HepG2 (cell line): ENCODE data around the gene GABRR3. TPM values are rescaled to one million over a fixed set of nuclear protein-coding genes. Genes with fewer than 3 reads are reported as not detected.

ENCODE experiments used
- ADNP ChIP-seq: sonication (generic); formaldehyde crosslinking; IDR thresholded peaks from 2 replicates; pipeline ENCODE4 v1.4.0; 2020; ENCODE audit warnings: missing genetic modification reagents
- AGO2 ChIP-seq: fragments of 200-400 bp; formaldehyde crosslinking; optimal IDR thresholded peaks from 2 replicates; pipeline ENCODE3; 2017; ENCODE audit warnings: mild to moderate bottlenecking, low read depth, low read length, moderate library complexity
- AHR ChIP-seq: IDR thresholded peaks from 2 replicates; pipeline ENCODE4 v1.6.1; 2018; ENCODE audit warnings: missing genetic modification reagents, missing compliant biosample characterization
- HNF4A ChIP-seq: sonication (generic); formaldehyde crosslinking; IDR thresholded peaks from 2 replicates; pipeline ENCODE4 v1.4.0; 2020; ENCODE audit warnings: missing genetic modification reagents
- KLF11 ChIP-seq: IDR thresholded peaks from 2 replicates; pipeline ENCODE4 v1.6.1; 2016; ENCODE audit warnings: missing compliant biosample characterization
- MED8 ChIP-seq: sonication (generic); formaldehyde crosslinking; IDR thresholded peaks from 2 replicates; pipeline ENCODE4 v1.8.1; 2023; ENCODE audit warnings: mild to moderate bottlenecking, missing genetic modification reagents; ENCODE audit not compliant: insufficient replicate concordance
- MTA3 ChIP-seq: sonication (generic); formaldehyde crosslinking; IDR thresholded peaks from 2 replicates; pipeline ENCODE4 v1.4.0; 2020; ENCODE audit warnings: missing genetic modification reagents
- POLR2AphosphoS2 ChIP-seq: IDR thresholded peaks from 2 replicates; pipeline ENCODE4 v1.6.1; 2011; ENCODE audit warnings: low read depth, low read length, improper control_type of control experiment
- XRCC5 ChIP-seq: fragments of 200-400 bp; formaldehyde crosslinking; optimal IDR thresholded peaks from 2 replicates; pipeline ENCODE3; 2017; ENCODE audit warnings: mild to moderate bottlenecking, low read length
- ZFP82 ChIP-seq: sonication (generic); formaldehyde crosslinking; IDR thresholded peaks from 2 replicates; pipeline ENCODE4 v1.5.1; 2020; ENCODE audit warnings: mild to moderate bottlenecking, missing genetic modification reagents, borderline replicate concordance
- ZKSCAN8 ChIP-seq: IDR thresholded peaks from 2 replicates; pipeline ENCODE4 v1.6.1; 2016; ENCODE audit warnings: borderline replicate concordance, missing genetic modification reagents, missing compliant biosample characterization
- ZMYM3 ChIP-seq: sonication (generic); formaldehyde crosslinking; IDR thresholded peaks from 2 replicates; pipeline ENCODE4 v1.5.1; 2020; ENCODE audit warnings: mild to moderate bottlenecking, missing genetic modification reagents
- ZNF224 ChIP-seq: sonication (generic); formaldehyde crosslinking; IDR thresholded peaks from 2 replicates; pipeline ENCODE4 v1.5.0; 2020; ENCODE audit warnings: mild to moderate bottlenecking, missing genetic modification reagents
- ZNF3 ChIP-seq: IDR thresholded peaks from 2 replicates; pipeline ENCODE4 v1.7.0; 2017; ENCODE audit warnings: inconsistent platforms
- ZNF33B ChIP-seq: sonication (generic); formaldehyde crosslinking; IDR thresholded peaks from 2 replicates; pipeline ENCODE4 v1.5.1; 2020; ENCODE audit warnings: mild to moderate bottlenecking, missing genetic modification reagents
- polyA plus RNA-seq, 8 experiments: library from polyadenylated mRNA; depleted of rRNA in 3 of 8; stranded (reverse) in 7 of 8; unstranded in 1 of 8; fragments of >200 nt; fragmentation: Illumina TruSeq in 4 of 8; extraction: Trizol in 4 of 8; gene quantifications; 2 replicates each; pipeline versions ENCODE4 v1.2.1 to v1.2.3, GENCODE V29; 2011 to 2016; ENCODE audit warnings: low read depth in 4 of 8, missing spikeins in 1 of 8, mixed read lengths in 1 of 8; ENCODE audit not compliant: insufficient read depth in 1 of 8
- total RNA-seq, 5 experiments: library from RNA; depleted of rRNA; stranded (reverse); fragments of >200 nt; fragmentation: Illumina TruSeq; extraction: Trizol; gene quantifications; 2 replicates each; pipeline ENCODE4 v1.2.3, GENCODE V29; 2016; ENCODE audit warnings: low read depth in 1 of 5
- TF ChIP-seq, protein P1 (sequence below): sonication (generic); formaldehyde crosslinking; IDR thresholded peaks from 2 replicates; pipeline ENCODE4; 2020; ENCODE audit warnings: missing genetic modification reagents, mild to moderate bottlenecking, borderline replicate concordance
- TF ChIP-seq, protein P2 (sequence below): sonication (generic); formaldehyde crosslinking; IDR thresholded peaks from 2 replicates; pipeline ENCODE4 v1.5.0; 2020; ENCODE audit warnings: missing genetic modification reagents
- TF ChIP-seq, protein P3 (sequence below): sonication (generic); formaldehyde crosslinking; IDR thresholded peaks from 2 replicates; pipeline ENCODE4 v1.8.0; 2022; ENCODE audit warnings: mild to moderate bottlenecking, missing genetic modification reagents, moderate library complexity
- TF ChIP-seq, protein P4 (sequence below): sonication (generic); formaldehyde crosslinking; IDR thresholded peaks from 2 replicates; pipeline ENCODE4 v1.4.0; 2020; ENCODE audit warnings: mild to moderate bottlenecking, missing genetic modification reagents
- TF ChIP-seq, protein P5 (sequence below): sonication (generic); formaldehyde crosslinking; IDR thresholded peaks from 2 replicates; pipeline ENCODE4 v1.4.0; 2020; ENCODE audit warnings: mild to moderate bottlenecking, missing genetic modification reagents
- TF ChIP-seq, protein P6 (sequence below): sonication (generic); formaldehyde crosslinking; IDR thresholded peaks from 2 replicates; pipeline ENCODE4 v1.4.0; 2020; ENCODE audit warnings: missing genetic modification reagents, mild to moderate bottlenecking, borderline replicate concordance

GABRR3 gene
- total and polyA plus RNA-seq, 2 of the 13 experiments (the other 11 are each of a cell fraction or from before 2014, with no cell fraction given), result 0.42 to 0.83 TPM

DNA sequence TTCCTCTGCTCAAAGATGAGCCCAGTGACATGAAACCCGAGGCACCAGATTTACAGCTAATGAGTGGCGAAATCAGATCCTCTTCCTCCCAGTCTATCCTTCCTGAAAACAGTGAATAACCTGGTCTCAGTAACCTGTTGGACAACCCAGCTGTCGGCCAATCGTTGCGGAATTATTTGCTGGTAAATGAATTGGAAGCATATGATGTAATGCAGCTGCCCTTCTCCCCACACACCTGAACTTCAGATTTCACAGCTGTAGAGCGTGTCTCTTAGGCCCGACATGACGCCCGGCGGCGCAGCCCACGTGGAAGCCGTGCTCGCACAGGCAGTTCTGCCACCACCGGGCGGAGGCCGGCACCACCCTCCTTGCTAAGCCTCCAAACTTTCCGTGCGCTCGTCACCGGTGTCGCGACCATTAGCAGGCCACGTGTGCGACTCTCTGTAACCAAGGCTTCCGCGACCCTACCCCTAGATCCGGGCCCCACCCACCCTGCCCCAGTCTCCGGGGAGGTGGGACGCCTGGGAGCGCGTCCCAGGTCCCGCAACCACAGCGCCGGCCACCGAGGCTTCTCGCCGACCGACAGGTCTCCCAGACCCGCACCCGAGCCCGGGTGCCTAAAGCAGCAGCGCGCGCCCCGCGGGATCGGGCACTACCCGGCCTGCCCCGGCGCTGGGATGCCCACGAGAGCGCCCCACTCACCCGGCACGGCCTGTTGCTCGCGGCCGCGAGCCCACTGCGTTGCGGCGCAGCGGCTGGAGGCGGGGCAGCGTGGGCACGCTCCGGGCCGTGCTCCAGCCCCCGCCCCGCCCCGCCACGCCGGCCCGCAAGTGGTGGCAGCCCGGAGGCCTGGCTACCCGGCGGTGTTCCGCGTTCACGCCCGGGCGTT, 63.2 kb downstream of the GABRR3 start, which contains the start of gene RIOX2 (continued):
- TF ChIP-seq, protein P1, sequence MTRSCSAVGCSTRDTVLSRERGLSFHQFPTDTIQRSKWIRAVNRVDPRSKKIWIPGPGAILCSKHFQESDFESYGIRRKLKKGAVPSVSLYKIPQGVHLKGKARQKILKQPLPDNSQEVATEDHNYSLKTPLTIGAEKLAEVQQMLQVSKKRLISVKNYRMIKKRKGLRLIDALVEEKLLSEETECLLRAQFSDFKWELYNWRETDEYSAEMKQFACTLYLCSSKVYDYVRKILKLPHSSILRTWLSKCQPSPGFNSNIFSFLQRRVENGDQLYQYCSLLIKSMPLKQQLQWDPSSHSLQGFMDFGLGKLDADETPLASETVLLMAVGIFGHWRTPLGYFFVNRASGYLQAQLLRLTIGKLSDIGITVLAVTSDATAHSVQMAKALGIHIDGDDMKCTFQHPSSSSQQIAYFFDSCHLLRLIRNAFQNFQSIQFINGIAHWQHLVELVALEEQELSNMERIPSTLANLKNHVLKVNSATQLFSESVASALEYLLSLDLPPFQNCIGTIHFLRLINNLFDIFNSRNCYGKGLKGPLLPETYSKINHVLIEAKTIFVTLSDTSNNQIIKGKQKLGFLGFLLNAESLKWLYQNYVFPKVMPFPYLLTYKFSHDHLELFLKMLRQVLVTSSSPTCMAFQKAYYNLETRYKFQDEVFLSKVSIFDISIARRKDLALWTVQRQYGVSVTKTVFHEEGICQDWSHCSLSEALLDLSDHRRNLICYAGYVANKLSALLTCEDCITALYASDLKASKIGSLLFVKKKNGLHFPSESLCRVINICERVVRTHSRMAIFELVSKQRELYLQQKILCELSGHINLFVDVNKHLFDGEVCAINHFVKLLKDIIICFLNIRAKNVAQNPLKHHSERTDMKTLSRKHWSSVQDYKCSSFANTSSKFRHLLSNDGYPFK (CRISPR knock-in tag), result peak; percentile 57; the same call in 1 of the 2 replicates
- TF ChIP-seq, protein P2, sequence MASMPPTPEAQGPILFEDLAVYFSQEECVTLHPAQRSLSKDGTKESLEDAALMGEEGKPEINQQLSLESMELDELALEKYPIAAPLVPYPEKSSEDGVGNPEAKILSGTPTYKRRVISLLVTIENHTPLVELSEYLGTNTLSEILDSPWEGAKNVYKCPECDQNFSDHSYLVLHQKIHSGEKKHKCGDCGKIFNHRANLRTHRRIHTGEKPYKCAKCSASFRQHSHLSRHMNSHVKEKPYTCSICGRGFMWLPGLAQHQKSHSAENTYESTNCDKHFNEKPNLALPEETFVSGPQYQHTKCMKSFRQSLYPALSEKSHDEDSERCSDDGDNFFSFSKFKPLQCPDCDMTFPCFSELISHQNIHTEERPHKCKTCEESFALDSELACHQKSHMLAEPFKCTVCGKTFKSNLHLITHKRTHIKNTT (CRISPR knock-in tag), result no peak
- TF ChIP-seq HNF4A (CRISPR knock-in tag), result 0 out of 2 replicates have a peak, but pooled peaks have one; percentile 1
- TF ChIP-seq MED8, result peak; percentile 61
- no peak; the same call in 1 of the 2 replicates for TF ChIP-seq ADNP (CRISPR knock-in tag)
- TF ChIP-seq ZMYM3 (CRISPR knock-in tag), result peak; percentile 42; the same call in 1 of the 2 replicates
- TF ChIP-seq, protein P3, sequence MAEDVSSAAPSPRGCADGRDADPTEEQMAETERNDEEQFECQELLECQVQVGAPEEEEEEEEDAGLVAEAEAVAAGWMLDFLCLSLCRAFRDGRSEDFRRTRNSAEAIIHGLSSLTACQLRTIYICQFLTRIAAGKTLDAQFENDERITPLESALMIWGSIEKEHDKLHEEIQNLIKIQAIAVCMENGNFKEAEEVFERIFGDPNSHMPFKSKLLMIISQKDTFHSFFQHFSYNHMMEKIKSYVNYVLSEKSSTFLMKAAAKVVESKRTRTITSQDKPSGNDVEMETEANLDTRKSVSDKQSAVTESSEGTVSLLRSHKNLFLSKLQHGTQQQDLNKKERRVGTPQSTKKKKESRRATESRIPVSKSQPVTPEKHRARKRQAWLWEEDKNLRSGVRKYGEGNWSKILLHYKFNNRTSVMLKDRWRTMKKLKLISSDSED (CRISPR knock-in tag), result no peak
- TF ChIP-seq ZKSCAN8 (CRISPR knock-in tag), result no peak
- TF ChIP-seq ZFP82 (CRISPR knock-in tag), result peak; percentile 35; the same call in 1 of the 2 replicates
- TF ChIP-seq, protein P4, sequence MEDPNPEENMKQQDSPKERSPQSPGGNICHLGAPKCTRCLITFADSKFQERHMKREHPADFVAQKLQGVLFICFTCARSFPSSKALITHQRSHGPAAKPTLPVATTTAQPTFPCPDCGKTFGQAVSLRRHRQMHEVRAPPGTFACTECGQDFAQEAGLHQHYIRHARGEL, result no peak
- no peak for TF ChIP-seq MTA3
- TF ChIP-seq ZNF224 (CRISPR knock-in tag), result peak; percentile 25; the same call in 1 of the 2 replicates
- no peak for TF ChIP-seq XRCC5
- no peak for TF ChIP-seq KLF11
- TF ChIP-seq, protein P5, sequence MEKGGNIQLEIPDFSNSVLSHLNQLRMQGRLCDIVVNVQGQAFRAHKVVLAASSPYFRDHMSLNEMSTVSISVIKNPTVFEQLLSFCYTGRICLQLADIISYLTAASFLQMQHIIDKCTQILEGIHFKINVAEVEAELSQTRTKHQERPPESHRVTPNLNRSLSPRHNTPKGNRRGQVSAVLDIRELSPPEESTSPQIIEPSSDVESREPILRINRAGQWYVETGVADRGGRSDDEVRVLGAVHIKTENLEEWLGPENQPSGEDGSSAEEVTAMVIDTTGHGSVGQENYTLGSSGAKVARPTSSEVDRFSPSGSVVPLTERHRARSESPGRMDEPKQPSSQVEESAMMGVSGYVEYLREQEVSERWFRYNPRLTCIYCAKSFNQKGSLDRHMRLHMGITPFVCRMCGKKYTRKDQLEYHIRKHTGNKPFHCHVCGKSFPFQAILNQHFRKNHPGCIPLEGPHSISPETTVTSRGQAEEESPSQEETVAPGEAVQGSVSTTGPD (CRISPR knock-in tag), result no peak
- TF ChIP-seq AGO2, result peak; percentile 72
- no peak for TF ChIP-seq POLR2AphosphoS2
- no peak for TF ChIP-seq ZNF33B (CRISPR knock-in tag)
- TF ChIP-seq ZNF3 (CRISPR knock-in tag), result no peak
- 0 out of 2 replicates have a peak, but pooled peaks have one; percentile 20 for TF ChIP-seq AHR (CRISPR knock-in tag)
- TF ChIP-seq, protein P6, sequence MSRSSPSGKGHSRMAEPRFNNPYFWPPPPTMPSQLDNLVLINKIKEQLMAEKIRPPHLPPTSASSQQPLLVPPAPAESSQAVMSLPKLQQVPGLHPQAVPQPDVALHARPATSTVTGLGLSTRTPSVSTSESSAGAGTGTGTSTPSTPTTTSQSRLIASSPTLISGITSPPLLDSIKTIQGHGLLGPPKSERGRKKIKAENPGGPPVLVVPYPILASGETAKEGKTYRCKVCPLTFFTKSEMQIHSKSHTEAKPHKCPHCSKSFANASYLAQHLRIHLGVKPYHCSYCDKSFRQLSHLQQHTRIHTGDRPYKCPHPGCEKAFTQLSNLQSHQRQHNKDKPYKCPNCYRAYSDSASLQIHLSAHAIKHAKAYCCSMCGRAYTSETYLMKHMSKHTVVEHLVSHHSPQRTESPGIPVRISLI (CRISPR knock-in tag), result no peak
